ENCODE data around the gene EGR4.

Gene EGR4

DNA sequence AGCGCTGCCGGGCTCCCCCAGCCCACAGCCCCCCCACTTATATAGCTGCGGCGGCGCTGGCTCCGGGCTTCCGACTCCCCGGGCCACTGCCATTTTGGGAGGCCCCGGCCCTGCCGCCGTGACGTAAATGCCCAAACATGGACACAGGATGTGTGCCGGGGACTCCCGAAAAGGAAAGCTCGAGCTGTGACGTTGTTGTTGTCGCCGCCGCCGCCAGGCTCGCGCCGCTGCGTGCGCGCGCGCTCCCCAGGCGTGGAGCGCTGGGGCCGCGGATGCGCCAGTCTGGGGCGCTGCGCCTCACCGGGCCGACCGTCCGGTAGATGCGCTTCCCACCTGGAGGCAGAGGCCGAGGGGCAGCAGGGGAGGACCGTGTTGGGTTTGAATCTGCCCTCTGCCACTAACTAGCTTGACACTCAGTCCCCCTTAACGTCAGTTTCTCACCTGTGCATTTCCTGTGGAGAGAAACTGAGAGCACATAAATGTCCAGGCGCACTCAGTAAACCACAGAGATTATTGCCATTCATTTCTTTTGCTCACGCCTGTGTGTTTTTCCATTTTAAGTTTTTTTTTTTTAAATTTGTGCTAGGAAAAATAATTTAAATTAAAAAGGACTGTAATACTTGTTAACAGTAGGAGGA, at the start of gene EGR4:
TSS of gene EGR4 (minus strand) at position 15 of the 638 bp plus-strand sequence. CDS start 231 bp downstream, outside the sequence.
- DNase-seq = no peak

DNA sequence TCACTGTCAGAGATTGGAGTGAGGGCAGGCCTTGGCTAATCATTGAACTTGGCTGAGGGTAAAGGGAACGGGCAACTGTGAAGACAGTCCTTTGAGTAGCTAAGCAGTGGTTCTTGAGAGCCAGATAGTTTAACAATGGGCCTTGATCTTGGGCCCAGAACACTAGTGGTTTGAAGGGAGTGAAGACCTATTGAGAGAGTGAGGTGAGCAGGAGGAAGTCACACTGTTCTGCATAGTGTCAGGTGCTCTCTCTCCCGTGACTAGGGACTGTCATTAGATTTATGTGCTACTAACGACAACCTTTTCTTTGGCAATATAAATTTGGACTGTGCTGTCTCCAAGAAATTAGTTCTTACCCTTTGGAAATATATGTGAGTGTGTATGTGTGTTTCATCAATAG, 47.7 kb upstream of the EGR4 start:
- no peak for DNase-seq

DNA sequence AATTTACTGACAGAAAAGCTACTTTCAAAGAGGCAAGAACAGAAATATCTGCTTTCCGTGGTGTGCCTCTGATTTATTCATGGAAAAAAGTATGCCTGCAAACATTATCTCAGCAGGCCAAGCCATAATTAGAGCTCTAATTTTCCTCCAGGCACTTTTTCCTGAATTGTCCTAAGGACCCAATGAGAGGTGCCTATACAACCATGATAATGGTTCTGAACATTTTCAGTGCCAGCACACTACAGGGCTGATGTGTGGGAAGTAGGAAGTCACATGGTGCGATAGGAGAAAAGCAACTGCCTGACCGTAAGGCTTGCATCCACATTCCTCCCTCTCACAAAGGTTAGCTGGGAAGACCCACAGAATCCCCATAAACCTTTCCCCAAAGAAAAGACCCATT, 45.9 kb upstream of the EGR4 start:
- DNase-seq = no peak

DNA sequence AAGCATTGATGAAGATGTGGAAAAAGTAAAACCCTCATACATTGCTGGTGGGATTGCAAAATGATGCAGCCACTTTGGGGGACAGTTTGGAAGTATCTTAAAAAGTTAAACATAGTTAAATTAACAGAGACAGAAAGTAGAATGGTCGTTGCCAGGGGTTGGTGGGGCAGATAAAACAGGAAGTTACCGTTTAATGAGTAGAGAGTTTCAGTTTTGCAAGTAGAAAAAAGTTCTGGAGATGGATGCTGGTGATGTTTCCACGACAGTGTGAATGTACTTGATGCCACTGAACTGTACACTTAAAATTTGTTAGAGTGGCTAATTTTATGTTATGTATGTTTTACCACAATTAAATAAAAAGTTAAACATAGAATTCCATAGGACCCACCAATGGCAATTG, 44.5 kb upstream of the EGR4 start:
- no peak for DNase-seq

DNA sequence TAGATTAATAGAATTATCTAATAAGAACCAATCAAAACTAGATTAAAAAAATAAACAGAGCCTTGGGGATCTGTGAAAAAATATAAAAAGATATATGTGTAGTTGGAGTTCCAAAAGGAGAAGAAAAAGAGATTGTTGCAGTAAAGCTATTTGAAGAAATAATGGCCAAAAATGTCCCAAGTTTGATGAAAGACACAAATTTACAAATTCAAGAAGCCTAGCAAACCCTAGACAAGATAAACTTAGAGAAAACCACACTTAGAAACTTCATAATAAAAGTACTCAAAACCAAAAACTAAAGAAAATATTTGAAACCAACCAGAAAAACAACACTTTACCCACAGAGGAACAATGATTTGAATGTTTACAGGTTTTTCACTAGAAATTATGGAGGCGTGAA, 41.3 kb upstream of the EGR4 start:
- no peak for DNase-seq

DNA sequence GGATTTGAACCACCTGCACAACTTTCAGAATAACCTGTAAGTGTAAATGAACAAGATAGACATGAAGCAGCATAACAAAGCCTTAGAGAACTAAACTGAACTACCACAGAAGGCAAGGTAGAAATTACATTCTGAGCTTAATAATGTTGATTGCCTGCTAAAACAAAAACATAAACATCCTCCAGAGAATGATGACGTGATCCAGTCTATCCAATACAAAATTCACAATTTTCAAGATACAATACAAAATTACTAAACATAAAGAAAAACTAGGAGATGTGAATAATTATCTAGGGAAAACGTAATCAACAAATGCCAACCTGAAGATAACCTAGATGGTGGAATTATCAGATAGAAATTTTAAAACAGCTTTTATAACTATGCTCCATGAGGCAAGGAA, 40.7 kb upstream of the EGR4 start:
- no peak for DNase-seq

DNA sequence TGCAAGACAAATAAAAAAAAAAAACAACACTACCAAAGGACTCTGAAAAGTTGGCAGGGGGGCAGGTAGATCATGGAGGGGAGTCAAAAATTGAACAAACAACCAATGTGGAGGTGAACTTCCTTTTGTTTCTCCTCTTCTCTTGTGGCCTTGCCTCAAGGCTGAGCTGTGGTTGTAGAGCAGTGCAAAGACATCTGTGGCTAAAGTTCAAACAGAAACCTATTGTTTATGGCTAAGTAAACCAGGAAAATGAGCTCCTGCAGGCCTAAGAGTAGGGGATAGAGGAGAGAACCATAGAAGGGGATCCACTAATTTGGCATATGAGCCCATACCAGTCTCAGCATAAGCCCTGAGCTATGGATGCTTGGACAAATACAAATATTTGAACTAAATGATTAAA, 40.2 kb upstream of the EGR4 start:
- no peak for DNase-seq

DNA sequence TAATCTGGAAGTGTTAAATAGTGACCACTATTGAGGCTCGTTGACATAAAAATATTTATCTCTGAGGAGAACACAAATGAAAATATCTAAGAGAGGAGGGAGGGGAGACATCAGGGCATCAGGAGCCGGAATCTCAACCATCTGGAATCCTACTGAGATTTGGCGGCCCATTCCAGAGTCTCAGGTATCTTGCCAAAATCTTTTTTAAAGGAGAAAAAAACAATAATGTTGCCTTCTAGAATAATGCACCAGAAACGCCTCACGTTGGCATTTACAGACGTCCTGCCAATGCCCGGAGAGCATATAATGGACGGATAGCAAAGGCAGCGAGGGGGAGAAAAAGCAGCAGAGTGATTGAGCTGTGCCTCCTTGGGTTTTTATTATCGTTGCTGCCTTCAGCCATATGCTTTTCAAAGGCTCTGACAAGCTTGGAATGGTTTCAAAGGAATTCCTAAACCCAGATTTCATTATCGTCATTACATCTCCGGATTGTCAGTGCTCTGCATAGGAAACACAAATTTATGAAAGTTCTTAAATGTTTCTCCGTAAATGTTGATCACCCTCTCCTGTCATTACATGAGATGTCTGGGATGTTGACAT, 30.9 kb upstream of the EGR4 start:
- DNase-seq = no peak

DNA sequence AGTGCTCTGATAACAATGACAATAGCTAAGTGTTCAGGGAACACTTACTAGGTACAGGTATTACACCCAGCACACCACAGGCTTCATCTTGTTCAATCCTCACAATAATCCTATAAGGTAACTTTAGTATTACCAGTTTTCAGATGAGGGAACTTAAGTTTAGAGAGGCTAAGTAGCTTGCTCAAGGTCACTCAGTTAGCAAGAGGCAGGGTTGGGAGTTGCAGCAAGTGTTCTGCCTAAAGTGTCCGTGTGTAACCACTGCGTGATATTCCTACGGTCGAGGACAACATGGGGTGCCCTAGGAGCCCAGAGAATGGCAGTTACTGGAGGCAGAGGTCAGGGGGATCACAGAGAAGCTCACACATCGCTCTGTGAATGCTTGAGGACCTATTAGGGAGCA, 30.2 kb upstream of the EGR4 start:
- DNase-seq = no peak

DNA sequence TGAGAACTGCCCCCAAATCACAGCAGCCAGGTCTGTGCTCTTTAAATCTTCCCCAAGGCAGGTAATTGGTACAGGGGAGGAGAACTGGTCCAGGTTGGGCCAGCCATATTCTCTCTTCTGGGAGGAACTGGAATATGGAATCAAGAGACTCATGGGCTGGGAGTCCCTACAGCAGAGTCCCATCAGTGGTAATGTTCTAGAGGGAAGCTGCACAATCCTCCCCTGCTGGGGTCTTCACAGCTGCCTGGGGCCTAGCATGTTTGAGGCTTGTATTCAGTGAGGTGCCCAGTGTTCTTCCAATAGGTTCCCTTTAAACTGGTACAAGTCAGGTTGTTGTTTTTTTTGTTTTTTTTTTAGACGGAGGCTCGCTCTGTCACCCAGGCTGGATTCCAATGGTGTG, 21.1 kb upstream of the EGR4 start:
- no peak for DNase-seq

DNA sequence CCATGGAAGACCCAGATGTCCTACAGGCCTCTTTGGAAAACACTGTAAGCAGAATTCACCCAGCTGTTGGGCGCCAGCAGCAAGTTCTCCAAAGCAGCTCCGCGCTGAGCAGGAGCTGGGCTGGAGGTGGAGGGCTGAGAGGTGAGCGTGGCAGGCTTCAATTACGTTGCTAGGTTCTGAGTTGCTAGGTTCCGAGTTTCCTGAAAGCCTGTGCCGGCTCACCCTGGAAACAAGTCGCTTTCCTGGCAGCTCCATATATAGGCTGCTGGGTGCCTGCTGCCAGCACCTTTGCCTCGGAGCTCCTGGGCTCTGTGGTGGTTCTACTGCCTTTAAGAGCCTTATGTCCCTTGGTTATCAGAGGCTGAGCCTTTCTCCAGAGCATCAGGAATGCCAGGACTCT, 14.4 kb upstream of the EGR4 start:
- no peak for DNase-seq

DNA sequence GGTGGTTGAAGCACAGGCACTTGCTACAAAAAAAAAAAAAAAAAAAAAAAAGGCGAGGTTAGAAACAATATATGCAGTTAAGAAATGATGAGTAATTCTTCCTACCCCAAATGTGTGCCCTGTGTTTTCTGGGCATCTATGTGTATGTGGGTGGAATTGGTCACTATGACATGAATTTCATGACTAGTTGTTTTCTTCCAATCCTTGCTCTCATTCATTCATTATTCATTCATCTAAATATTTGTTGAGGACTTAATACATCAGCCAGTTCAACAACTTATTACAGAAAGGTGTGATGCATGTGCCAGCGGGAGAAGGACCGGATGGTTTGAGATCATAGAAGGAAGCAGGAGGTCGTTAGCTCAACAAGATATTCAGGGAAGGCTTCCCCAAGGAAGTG, 8.3 kb upstream of the EGR4 start:
- DNase-seq = no peak

DNA sequence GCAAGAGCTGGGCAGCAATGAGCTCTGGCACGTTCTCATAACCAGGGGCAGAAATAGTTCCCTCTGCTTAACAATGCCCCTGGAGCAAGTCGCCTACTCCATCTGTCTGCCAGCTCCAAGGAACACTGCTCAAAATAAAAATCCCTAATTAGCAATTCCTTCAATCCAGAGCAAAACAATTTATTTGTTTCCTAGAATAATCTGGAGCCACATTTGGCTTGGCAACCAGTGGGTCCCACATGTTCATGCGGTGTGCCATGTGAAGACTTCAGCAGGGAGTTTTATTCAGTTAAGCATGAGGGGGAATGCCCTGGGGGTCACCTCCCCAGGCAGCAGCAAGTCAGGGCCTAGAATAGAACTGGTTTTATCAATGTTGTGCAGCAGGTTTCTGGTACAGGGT, 7.6 kb upstream of the EGR4 start:
- DNase-seq = no peak

DNA sequence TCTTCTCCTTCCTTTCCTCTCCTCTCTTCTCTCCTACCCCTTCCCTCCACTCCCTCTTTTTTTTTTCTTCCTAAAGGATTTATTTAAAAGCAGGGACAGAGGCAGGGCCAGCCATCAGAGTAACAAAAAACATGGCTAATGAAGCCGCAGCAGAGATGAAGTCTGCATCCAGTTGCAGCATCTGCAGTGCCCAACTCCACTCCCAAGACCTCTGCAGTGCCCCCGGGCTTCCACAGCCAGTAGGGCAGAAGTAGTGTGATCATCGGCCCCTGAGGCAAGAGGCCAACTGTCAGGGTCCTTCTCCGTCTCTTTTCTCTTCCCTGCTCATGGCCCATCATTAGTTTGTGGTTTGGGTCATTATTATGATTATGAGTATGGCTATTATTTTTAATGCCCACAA, 4.2 kb upstream of the EGR4 start:
- DNase-seq = no peak

DNA sequence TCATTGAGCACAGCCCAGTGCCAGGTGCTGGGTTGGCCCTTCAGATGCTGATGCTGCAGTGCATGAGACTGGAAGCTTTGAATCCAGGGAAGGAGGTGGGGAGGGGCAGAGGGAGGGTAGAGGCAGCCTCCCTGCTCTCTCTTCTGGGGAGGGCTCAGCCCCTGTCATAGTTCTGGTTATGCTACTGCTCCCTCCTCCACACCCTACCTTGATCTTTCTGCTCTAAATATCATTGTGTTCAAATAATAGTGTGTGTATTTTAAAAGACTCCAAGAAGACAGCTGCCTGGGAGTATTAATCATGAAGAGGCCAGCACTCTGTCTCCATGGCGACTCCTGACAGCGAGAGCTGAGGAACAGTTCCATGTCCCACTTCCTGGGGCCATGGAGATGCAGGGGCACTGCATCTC, 3.8 kb upstream of the EGR4 start:
- no peak for DNase-seq

DNA sequence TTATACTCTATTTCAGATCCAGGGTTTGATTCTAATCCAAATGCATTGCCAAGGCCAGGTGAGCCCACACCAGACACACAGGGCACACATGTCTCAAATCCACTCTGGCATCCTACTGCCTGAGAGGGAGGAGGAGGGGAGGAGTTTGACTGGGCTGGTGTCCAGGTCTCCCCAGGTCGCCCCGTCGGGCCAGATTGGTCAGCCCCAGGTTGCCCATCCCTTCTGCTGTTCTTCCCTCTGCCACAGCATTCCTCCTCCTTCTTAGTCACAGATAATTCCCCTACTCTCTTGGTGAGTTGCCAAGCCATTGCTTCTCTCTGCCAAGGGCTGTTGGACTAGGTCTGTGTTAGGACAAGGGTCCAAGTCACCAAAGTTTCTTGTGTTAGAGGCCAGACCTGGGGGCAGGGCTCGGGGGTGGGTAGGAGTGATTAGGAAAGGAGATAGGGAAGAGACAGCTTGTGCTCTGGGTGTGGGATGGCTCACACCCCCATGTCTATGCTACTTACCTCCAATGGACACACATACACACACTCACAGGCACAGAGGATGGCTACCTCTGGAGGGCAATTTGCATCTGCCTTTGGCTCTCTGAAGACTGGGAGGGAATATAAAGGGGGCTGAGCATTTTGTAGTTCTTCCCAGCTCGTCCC, 2.5 kb upstream of the EGR4 start:
- DNase-seq = no peak

DNA sequence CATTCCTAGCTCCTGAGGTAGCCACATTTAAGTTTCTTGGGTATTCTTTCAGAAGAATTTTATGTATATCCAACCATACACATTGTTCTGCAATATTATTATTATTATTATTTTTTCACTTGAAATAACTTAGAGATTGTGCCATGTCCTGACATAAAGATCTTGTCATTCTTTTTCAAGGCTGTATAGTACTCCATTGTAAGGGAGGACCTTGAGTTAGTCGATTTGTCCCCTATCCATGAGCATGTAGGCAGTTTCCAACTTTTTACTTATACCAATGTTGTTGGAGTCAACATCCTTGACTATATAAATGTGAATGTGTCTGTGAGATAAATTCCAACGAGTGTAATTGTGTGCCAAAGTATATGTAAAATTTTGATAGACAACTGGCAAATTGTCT, 891 bp upstream of the EGR4 start:
- DNase-seq = no peak

DNA sequence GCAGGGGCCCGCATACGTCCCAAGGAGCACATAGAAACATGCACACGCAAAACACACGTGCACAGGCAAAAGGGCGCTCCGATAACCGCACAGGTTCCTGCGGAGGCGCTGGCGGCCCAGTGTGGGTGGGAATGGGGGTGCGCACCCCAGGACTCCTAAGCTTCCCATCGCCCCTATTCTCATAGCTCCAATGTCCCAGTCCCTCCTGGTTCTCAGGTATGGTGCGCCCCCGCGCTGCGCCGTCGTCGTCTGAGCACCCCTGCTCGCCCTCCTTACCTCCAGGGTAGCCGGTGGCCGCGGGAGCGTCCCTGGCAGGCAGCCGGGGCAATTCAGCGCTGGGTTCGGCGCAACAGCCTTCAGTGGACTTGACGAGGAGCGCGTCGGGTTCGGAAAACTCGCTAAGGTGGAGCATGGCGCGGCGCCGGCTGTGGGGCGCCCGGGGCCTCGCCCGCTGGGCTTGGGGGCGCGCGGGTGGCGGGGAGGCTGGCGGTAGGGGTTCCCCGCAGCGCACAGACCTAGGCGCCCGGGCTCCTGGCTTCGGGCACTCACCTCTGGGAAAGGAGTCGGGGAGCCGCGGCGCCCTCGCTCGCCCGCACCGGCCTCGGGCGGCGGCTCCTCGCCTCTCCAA, 328 bp downstream of the EGR4 start:
- DNase-seq = no peak

DNA sequence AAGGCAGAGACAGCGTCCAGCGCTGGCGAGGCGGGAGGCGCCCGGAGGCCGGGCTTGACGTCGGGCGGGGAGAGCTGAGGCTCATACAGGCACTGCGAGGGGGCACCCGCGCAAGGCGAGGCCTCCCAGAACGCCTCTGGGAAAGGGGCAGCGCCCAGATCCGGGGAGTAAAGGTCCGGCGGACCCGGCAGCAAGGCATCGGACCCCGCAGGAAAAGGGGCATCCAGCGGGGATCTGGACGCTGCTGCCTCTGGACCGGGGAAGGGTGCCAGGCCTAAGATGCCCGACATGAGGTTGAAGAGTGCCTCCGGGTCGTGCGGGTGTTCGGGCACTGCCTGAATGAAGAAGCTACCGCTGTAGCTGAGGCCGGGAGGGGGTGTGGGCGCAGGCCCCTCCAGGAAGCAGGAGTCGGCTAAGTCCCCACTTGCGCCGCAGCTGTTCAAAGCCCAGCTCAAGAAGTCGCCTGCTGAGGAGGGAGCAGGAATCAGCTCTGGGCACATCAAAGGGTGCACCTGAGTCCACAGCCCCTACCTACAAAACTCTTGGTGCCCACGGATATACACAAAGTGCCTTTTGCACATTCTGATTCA, 937 bp downstream of the EGR4 start:
- DNase-seq = no peak

DNA sequence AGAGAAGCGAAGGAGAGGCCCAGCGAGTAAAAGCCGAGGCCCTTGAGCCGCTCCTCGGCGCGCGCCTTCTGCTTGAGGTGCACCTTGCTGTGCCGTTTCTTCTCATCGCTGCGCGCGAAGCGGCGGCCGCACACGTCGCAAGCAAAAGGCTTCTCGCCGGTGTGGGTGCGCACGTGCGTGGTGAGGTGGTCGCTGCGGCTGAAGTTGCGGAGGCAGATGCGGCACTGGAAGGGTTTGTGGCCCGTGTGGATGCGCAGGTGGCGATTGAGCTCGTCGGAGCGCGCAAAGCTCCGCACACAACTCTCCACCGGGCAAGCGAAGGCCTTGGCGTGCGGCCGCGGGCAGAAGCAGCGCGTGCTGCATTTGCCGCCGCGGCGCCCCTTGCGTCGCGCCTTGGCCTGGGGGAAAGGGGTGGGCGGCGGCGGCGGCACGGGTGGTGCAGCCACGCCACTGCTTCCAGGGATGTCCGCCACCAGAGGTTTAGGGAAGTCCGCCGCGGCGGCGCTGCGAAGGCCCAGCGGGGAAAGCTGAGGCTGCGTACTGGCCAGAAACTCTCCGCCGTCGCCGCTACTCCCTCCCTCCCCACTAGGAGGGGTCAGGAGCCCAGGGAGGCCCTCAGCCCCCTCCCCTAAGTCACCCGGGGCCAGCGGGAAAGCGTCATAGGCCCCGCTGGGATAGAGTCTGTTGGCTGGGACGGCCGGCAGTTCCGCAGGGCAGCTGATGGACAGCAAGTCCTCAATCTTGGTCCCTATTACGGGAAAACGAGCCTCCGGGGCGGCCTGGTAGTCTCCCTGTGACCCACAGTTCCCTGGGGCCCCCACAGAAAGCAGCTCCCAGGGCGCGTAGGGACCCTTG, 1.7 kb downstream of the EGR4 start:
- no peak for DNase-seq

DNA sequence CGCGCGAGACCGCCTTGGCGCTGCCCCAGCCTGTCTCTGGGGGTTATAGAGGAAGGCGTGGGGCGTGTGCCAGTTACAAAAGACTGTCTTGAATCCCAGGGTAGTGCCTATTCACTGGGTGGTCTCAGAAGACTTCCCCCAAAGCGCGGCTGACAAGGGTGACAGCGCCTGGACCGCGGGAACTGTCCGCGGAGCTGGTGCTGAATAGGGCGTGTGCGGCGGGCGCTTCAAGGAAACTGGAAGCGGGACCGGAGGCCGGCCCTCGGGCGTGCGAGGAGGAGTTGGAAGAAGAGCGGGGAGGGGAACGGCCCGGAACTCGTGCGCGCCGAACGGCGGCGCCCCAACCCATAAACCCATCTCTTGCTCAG, 2.3 kb downstream of the EGR4 start:
- DNase-seq = peak; percentile 38

DNA sequence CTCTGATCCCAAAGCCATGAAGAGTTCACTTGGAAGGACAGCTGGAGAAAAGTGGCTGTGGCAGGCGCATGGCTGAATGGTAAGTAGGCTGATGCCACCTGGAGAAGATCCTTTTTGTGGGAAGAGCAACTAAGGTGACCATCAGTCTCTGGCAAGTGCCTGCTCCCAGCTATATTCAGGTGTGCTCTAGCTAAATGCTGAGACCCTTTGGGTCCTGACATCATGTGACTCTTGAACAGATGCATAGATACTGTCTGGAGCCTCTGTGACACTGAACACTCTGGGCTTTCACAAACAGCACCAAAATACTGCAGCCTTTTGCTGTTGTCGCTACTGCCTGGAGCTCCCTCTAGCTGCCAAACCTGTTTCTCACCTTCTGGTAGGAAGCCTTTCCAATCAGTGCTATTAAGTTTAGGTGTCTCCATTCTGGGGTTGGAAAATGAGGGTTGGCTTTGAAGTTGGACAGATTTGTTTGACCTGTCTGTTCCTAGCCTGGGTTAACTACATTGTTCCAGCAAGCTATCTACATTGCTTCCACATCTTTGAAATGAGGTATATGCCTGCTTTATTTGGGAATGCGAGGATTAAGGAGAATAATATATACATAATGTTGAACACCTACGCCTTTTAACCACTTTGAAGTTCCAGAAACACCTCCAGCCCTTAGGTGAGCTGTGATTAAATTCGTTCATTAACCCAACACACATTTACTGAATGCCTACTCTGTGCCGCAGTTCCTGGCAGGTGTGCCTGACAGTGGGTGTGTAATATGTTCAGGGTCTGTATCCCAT, 3.1 kb downstream of the EGR4 start:
- peak; percentile 30 for DNase-seq
